Occipital lobe (tissue), 3 donors: ENCODE results near the gene POTEF. TPM values are rescaled to one million over a fixed set of nuclear protein-coding genes. Genes with fewer than 3 reads are reported as not detected.
"Not testable (repeated sequence)": the region's sequence is repeated elsewhere in the genome, so short reads cannot be mapped to it uniquely, and the experiment has no call there.

Experiments used
- DNase-seq: peaks from one replicate; lab custom pipeline; 2025; lab: John Stamatoyannopoulos, UW
- small RNA-seq: library from RNA; depleted of rRNA; stranded (forward); fragments of <200 nt; gene quantifications from one replicate; pipeline ENCODE3, GENCODE V24; 2014
- total RNA-seq: library from RNA; depleted of rRNA; stranded (reverse); fragments of >200 nt; gene quantifications from one replicate; pipeline ENCODE4 v1.2.3, GENCODE V29; 2014

Gene POTEF
- total RNA-seq, 1 donor from 2014 or later = not detected

DNA sequence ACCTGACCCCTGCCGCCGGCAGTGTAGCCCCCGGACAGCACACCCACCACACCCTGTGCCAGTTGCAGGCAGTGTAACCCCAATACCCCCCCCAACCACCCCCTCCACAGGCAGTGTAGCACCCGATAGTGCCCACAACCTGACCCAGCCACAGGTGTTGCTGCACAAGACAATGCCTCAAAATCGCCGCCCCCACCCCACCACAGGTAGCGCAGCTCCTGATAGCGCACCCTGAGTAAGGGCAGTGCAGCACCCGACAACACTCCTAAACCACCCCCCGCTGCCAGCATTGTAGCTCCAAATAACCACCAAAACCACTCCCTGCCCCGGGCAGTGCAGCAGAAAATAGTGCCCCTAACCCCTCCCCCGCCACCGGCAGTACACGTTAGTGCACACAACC is 558 bp downstream of the POTEF start:
- DNase-seq = not testable (repeated sequence)

DNA sequence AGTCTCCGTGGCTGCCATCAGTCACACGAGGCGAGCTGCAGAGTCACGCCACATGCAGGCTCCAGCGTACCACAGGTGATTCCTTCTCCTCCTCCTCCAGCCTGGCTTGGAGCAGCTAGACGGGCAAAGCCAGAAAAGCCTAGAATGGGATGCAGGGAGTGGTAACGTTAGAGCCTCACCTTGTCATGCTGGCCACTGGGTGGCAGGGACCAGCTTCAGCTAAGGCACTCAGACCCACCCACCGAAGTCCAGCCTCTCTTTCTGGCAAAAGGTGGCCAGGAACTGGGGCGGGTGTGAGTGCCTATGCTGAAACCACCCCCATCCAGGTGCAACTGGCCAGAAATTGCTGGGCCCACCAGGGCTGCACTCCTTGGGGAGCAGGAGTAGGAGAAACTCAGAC is 1.3 kb downstream of the POTEF start:
- not testable (repeated sequence) for DNase-seq

GRCh38 chr2:130120924-130121323 is 8.1 kb downstream of the POTEF start:
- not testable (repeated sequence) for DNase-seq

GRCh38 chr2:130102597-130103363 is 26.2 kb downstream of the POTEF start:
- DNase-seq = not testable (repeated sequence)

DNA sequence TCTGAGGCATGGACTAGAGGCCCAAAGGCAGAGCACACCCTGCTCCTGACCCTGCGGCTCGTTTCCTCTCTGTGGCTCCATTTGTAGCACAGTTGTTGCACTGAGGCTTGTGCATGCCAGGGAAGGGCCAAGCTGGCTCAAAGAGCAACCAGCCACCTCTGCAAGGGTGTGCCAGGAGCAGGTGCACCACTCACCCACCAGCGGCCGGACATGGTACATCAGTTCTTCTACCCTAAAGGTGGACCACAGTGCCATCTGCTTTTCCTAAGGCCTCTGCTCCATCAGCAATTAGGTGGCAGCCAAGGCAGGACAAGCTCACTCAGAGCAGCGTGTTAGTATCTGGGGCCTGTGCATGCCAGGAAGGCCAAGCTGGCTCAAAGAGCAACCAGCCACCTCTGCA is 66.4 kb downstream of the POTEF start:
- not testable (repeated sequence) for DNase-seq

DNA sequence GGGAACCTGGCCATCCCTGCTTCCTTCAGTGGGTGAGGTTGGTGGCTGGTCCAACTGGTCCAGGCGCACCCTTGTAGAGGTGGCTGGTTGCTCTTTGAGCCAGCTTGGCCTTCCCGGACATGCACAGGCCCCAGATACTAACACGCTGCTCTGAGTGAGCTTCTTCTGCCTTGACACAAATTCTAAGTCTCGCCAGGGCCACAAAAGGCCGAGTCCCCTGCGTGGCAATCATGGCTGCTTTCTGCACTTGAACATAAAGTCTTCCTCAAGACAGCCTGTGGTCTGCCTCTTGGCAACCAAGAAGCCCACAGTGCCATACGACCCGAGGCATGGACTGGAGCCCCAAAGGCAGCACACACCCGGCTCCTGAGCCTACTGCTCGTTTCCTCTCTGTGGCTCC is 69.0 kb downstream of the POTEF start:
- DNase-seq = not testable (repeated sequence)

GRCh38 chr2:130056336-130056735 is 72.7 kb downstream of the POTEF start:
- not testable (repeated sequence) for DNase-seq

DNA sequence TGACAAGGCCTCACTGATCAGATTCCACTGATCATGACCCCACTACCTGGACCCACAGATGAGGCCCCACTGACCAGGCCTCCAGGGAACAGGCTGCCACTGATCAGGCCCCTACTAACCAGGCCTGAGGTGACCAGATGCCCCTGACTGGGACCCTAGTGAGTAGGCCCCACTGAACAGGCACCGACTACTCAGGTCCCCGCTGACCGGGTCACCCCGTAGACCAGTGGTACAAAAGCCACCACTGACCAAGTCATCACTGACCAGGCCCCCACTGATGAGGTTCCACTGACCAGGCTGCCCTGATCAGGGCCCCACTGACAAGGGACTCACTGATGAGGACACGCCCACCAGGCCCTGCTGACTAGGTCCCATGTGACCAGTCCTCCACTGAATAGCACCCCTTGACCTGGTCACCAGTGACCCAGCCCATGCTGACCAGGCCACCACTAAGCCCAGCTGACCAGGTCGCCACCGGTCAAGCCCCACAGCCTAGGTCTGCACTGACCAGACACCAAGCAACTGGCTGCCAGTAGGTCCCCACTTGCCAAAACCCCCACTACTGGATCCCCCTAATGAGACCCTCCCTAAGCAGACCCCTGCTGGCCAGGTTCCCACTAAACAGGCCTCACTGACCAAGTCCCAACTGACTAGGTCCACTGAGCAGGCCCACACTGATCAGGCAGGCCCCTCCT is 75.7 kb downstream of the POTEF start:
- not testable (repeated sequence) for DNase-seq

- not testable (repeated sequence) for DNase-seq
These were observed 76.6 kb downstream of the POTEF start for GRCh38 chr2:130052376-130052775.

DNA sequence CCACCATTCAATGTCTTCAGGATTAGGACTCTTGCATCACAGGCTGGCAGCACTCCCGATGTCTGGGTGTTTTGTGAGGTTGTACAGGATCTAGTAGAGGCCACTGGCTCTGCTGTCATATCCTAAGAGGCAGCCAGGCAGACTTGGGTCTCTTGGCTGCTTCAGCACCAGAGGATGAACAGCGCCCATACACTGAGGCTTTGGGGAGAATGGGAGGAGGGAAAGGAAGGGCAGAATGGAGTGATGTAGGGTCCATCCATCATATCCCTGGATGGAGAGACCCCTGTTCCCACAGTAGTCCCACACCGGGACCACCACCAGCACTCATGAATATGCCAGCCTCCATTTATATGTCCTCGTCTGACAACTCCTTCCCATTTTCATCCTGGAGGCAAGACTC is 80.6 kb downstream of the POTEF start:
- DNase-seq = not testable (repeated sequence)

DNA sequence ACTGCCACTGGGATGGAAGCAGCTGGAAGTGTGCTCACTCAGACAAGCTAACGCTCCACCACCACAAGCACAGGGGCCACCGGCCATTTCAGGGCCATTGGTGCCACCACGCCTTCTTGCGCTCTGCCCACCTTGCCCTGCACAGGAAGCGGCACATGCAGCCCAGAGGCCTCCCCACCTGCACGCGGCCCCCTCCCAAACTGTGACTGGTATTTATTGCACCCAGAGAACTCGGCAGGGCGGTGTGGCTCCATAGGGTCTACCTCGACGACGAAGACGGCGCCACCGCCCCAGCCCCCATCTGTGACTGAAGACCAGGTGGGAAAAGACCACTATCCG is 90.8 kb downstream of the POTEF start:
- DNase-seq = not testable (repeated sequence)

GRCh38 chr2:130025931-130026330 is 103.1 kb downstream of the POTEF start:
- DNase-seq = not testable (repeated sequence)

Small RNA genes within 50 kb of the gene (small RNA-seq; reads per million reads assigned to genes)
- gene AC018865.2 = not detected
- not detected for gene RNU6-1049P

Other genes starting within 250 kb of the POTEF start
- 0.78 TPM for gene RAB6C, start 149.6 kb downstream of the POTEF start, total RNA-seq
- 3.6 TPM for gene CCDC74B, start 15.9 kb upstream of the POTEF start, total RNA-seq
- 8.4 TPM for gene SMPD4, start 52.4 kb upstream of the POTEF start, total RNA-seq
- gene MZT2B, start 53.0 kb upstream of the POTEF start, total RNA-seq = 73.9 TPM
- not detected for gene TUBA3E, start 69.2 kb upstream of the POTEF start, total RNA-seq
- gene IMP4, start 213.7 kb upstream of the POTEF start, total RNA-seq = 36.7 TPM
- 16.7 TPM for gene PTPN18, start 226.8 kb upstream of the POTEF start, total RNA-seq